ENCODE measurements around the gene SHISAL1.

Gene SHISAL1

DNA sequence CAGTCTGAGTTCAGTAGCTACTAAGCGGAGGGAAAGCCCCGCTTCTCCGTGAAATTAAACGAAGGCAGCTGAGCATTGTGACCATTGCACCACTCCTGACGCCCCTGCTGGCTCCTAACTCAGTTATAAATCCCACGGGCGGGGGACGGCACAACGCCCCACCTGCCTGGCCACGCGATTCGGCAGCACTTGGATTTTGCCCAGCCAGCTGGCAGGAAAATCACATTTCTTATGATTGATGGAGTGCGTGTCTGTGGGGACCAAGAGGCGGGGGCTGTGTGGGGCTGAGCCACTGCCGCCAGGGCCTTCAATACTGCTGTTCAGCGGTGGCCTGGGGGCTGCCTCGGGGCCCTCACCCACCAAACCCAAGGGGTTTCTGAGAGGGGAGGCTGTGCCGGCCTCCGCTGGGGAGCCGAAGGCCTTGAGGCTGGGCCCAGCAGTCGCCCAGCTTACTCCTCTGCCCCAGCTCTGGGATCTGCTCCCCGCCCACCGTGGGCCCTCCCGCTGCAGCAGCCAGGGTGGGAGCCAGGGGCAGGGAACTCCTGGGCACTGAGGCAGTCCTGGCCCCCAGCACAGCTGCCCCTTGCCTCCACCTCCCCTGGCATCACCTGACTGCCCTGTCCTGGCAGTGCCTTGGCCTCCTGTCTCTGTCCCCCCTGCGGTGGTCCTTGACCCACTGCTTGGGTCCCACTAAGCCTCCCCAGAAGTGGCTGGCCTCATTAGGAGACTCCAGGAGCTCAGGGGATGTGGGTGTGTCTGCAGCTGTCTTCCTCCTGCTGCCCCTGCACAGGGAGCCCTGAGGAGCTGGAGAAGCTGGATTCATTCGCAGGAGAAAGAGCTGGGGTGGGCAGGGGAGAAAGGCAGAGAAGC is 30.7 kb downstream of the SHISAL1 start:
- Histone ChIP-seq H3K4me3 (ENCODE audit: insufficient read depth, low read depth, low read length, poor library complexity, severe bottlenecking) (no peak overlapping the region), H3K27me3 (replicated peaks; ENCODE audit: control insufficient read depth, insufficient read depth, low read length, poor library complexity, severe bottlenecking) (no peaks in the 10 kb centered on the region), H3K27ac (ENCODE audit: insufficient read depth, low read length, poor library complexity, severe bottlenecking) (no peak overlapping the region), H3K9me3 (ENCODE audit: control insufficient read depth, low read length) (no peaks in the 10 kb centered on the region), H3K36me3 (ENCODE audit: control insufficient read depth, insufficient read depth, low read length) (no peaks in the 10 kb centered on the region), H3K4me1 (ENCODE audit: control insufficient read depth, insufficient read depth, low read length, poor library complexity, severe bottlenecking) (no peaks in the 10 kb centered on the region)
- no peak for DNase-seq

GRCh38 chr22:44280665-44281188 is 32.0 kb downstream of the SHISAL1 start:
- Histone ChIP-seq H3K4me1 (ENCODE audit: control insufficient read depth, insufficient read depth, low read length, poor library complexity, severe bottlenecking) (no peaks in the 10 kb centered on the region), H3K4me3 (ENCODE audit: insufficient read depth, low read depth, low read length, poor library complexity, severe bottlenecking) (no peak overlapping the region), H3K9me3 (ENCODE audit: control insufficient read depth, low read length) (no peaks in the 10 kb centered on the region), H3K27ac (ENCODE audit: insufficient read depth, low read length, poor library complexity, severe bottlenecking) (no peak overlapping the region), H3K27me3 (replicated peaks; ENCODE audit: control insufficient read depth, insufficient read depth, low read length, poor library complexity, severe bottlenecking) (no peaks in the 10 kb centered on the region), H3K36me3 (ENCODE audit: control insufficient read depth, insufficient read depth, low read length) (no peaks in the 10 kb centered on the region)
- no peak for DNase-seq

- Histone ChIP-seq H3K4me1 (ENCODE audit: control insufficient read depth, insufficient read depth, low read length, poor library complexity, severe bottlenecking) (no peaks in the 10 kb centered on the region), H3K9me3 (ENCODE audit: control insufficient read depth, low read length) (no peaks in the 10 kb centered on the region), H3K4me3 (ENCODE audit: insufficient read depth, low read depth, low read length, poor library complexity, severe bottlenecking) (no peak overlapping the region), H3K36me3 (ENCODE audit: control insufficient read depth, insufficient read depth, low read length) (no peaks in the 10 kb centered on the region), H3K27ac (ENCODE audit: insufficient read depth, low read length, poor library complexity, severe bottlenecking) (no peak overlapping the region), H3K27me3 (replicated peaks; ENCODE audit: control insufficient read depth, insufficient read depth, low read length, poor library complexity, severe bottlenecking) (no peaks in the 10 kb centered on the region)
- no peak for DNase-seq
These were observed 33.7 kb downstream of the SHISAL1 start for GRCh38 chr22:44279069-44279360.

- Histone ChIP-seq H3K36me3 (ENCODE audit: control insufficient read depth, insufficient read depth, low read length) (no peaks in the 10 kb centered on the region), H3K4me1 (ENCODE audit: control insufficient read depth, insufficient read depth, low read length, poor library complexity, severe bottlenecking) (no peaks in the 10 kb centered on the region), H3K4me3 (ENCODE audit: insufficient read depth, low read depth, low read length, poor library complexity, severe bottlenecking) (no peak overlapping the region), H3K9me3 (ENCODE audit: control insufficient read depth, low read length) (no peaks in the 10 kb centered on the region), H3K27ac (ENCODE audit: insufficient read depth, low read length, poor library complexity, severe bottlenecking) (no peak overlapping the region), H3K27me3 (replicated peaks; ENCODE audit: control insufficient read depth, insufficient read depth, low read length, poor library complexity, severe bottlenecking) (no peaks in the 10 kb centered on the region)
- DNase-seq = no peak
These were observed 34.3 kb downstream of the SHISAL1 start for GRCh38 chr22:44278243-44279068.

DNA sequence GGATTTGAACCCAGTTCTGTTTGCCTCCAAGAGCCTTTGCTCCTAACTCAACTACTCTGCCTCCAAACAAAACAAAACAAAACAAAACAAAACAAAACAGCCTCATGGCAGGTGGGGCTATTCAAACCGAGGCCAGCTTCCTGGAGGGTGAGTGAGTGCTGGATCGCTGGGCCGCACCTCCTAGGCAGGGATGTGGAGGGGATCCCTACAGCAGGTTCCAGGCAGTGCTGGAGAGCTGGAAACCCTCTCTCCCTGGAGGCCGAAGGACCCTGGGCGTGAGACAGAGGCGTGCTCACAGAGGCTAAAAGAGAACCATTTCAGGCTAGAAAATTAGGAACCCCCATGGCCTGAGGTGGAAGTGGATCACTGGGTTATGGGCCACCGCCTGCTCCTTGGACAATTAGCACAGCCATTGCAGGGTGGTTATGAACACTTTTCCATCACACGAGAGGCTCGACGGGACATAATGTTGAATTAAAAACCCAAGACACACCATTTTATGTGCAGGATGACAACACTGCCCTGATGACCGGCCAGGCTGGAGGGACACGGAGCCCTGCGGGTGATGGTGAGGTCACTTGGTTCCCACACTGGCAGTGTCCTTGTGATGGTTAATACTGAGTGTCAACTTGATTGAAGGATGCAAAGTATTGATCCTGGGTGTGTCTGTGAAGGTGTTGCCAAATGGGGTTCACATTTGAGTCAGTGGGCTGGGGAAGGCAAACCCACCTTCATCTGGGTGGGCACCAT is 35.2 kb downstream of the SHISAL1 start:
- no peaks in the 10 kb centered on the region for H3K4me1 ChIP-seq (ENCODE audit: control insufficient read depth, insufficient read depth, low read length, poor library complexity, severe bottlenecking)
- H3K36me3 ChIP-seq (ENCODE audit: control insufficient read depth, insufficient read depth, low read length) = no peaks in the 10 kb centered on the region
- no peaks in the 10 kb centered on the region for H3K9me3 ChIP-seq (ENCODE audit: control insufficient read depth, low read length)
- no peak overlapping the region for H3K27ac ChIP-seq (ENCODE audit: insufficient read depth, low read length, poor library complexity, severe bottlenecking)
- H3K27me3 ChIP-seq (replicated peaks; ENCODE audit: control insufficient read depth, insufficient read depth, low read length, poor library complexity, severe bottlenecking) = no peaks in the 10 kb centered on the region
- no peak overlapping the region for H3K4me3 ChIP-seq (ENCODE audit: insufficient read depth, low read depth, low read length, poor library complexity, severe bottlenecking)
- DNase-seq = no peak

DNA sequence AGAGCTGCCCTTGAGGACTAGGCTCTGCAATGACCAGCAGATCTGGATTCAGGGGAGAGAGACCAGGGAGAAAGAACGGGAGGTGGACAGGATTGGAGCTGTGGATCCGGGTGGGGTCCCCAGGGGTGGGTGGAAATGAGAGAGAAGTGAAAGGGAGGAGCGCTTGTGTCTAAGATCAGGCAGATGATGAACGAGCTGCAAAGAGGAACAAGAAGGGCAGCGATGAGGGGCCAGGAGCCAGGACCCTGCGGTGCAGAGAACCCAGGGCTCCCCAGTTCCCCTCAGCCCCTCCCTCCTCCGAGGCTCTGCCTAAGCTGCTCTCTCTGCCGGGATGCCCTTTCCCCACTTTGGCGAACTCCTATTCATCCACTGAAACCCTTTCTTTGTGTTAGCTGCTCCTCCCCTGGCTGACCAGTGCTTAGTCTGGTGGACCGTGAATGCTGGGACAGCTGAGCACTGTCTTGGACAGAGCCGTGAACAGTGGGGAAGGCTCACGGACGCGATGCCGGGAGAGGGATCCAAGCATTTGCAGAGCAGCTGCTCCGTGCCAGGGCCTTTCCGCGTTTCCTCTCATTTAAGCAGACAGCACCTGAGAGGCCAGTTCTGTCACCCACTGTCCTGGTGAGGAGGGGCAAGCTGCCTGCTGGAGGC is 35.9 kb downstream of the SHISAL1 start:
- Histone ChIP-seq H3K36me3 (ENCODE audit: control insufficient read depth, insufficient read depth, low read length) (no peaks in the 10 kb centered on the region), H3K27me3 (replicated peaks; ENCODE audit: control insufficient read depth, insufficient read depth, low read length, poor library complexity, severe bottlenecking) (no peaks in the 10 kb centered on the region), H3K9me3 (ENCODE audit: control insufficient read depth, low read length) (no peaks in the 10 kb centered on the region), H3K4me1 (ENCODE audit: control insufficient read depth, insufficient read depth, low read length, poor library complexity, severe bottlenecking) (no peaks in the 10 kb centered on the region), H3K27ac (ENCODE audit: insufficient read depth, low read length, poor library complexity, severe bottlenecking) (no peak overlapping the region), H3K4me3 (ENCODE audit: insufficient read depth, low read depth, low read length, poor library complexity, severe bottlenecking) (no peak overlapping the region)
- DNase-seq = no peak

GRCh38 chr22:44276041-44276440 is 36.7 kb downstream of the SHISAL1 start:
- no peak overlapping the region for H3K27ac ChIP-seq (ENCODE audit: insufficient read depth, low read length, poor library complexity, severe bottlenecking)
- no peaks in the 10 kb centered on the region for H3K36me3 ChIP-seq (ENCODE audit: control insufficient read depth, insufficient read depth, low read length)

DNA sequence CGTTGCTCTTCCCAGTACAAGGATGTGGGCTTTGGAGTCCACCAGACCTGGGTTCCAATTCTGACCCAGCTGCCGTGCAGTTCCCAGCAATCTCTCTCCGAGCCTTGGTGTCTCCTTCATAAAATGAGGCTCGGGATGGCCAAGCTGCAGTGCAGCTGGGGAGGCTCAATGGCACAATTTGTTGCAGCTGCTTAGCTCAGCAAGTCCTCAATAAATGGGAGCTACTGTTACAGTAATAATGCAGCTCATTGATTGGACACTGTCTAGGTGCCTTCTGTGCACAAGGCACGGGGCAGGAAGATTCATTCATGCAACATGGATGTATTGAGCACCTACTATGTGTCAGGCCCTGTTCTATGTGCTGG is 37.1 kb downstream of the SHISAL1 start:
- H3K9me3 ChIP-seq (ENCODE audit: control insufficient read depth, low read length) = no peaks in the 10 kb centered on the region
- H3K4me1 ChIP-seq (ENCODE audit: control insufficient read depth, insufficient read depth, low read length, poor library complexity, severe bottlenecking) = no peaks in the 10 kb centered on the region
- H3K36me3 ChIP-seq (ENCODE audit: control insufficient read depth, insufficient read depth, low read length) = no peaks in the 10 kb centered on the region
- no peak overlapping the region for H3K4me3 ChIP-seq (ENCODE audit: insufficient read depth, low read depth, low read length, poor library complexity, severe bottlenecking)
- H3K27ac ChIP-seq (ENCODE audit: insufficient read depth, low read length, poor library complexity, severe bottlenecking) = no peak overlapping the region
- no peak for DNase-seq
- no peaks in the 10 kb centered on the region for H3K27me3 ChIP-seq (replicated peaks; ENCODE audit: control insufficient read depth, insufficient read depth, low read length, poor library complexity, severe bottlenecking)

More at GRCh38 chr22:44276041-44276440, 36.7 kb downstream of the SHISAL1 start:
- Histone ChIP-seq H3K4me1 (ENCODE audit: control insufficient read depth, insufficient read depth, low read length, poor library complexity, severe bottlenecking) (no peaks in the 10 kb centered on the region), H3K9me3 (ENCODE audit: control insufficient read depth, low read length) (no peaks in the 10 kb centered on the region), H3K27me3 (replicated peaks; ENCODE audit: control insufficient read depth, insufficient read depth, low read length, poor library complexity, severe bottlenecking) (no peaks in the 10 kb centered on the region), H3K4me3 (ENCODE audit: insufficient read depth, low read depth, low read length, poor library complexity, severe bottlenecking) (no peak overlapping the region)
- DNase-seq = no peak

DNA sequence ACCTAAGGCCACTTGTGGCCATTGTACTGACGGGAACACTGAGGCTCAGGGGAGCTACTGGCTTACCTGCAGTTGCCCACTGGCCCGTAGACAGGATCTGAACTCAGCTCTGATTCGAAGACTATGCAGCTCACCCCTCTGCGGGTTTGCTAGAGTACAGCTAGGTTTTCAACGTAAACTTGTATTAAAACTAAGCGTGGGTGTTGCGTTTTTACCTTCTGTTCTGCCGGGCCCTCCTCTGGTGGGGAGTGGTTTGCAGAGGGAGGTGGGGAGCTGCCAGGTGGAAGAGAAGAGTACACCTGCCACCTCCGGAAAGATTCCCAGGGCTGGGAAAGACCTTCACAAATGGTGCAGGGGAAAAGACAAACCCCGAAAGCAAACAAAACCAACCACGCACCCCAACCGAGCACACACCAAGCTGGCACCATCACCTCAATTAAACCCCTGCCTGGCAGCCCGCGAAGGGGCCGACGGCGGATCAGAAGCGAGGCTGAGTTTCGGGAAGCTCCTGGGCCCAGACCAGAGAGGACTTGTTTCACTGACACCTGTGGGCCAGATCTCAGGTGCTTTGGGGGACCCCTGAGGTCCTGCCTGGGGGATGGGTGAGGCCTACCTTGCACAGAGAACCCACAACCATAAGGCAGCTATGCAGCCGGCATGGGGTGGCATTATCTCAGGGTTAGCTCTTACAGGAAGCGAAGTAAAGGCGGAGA is 37.7 kb downstream of the SHISAL1 start:
- Histone ChIP-seq H3K4me3 (ENCODE audit: insufficient read depth, low read depth, low read length, poor library complexity, severe bottlenecking) (no peak overlapping the region), H3K9me3 (ENCODE audit: control insufficient read depth, low read length) (no peaks in the 10 kb centered on the region), H3K27ac (ENCODE audit: insufficient read depth, low read length, poor library complexity, severe bottlenecking) (no peak overlapping the region), H3K36me3 (ENCODE audit: control insufficient read depth, insufficient read depth, low read length) (no peaks in the 10 kb centered on the region), H3K27me3 (replicated peaks; ENCODE audit: control insufficient read depth, insufficient read depth, low read length, poor library complexity, severe bottlenecking) (no peaks in the 10 kb centered on the region), H3K4me1 (ENCODE audit: control insufficient read depth, insufficient read depth, low read length, poor library complexity, severe bottlenecking) (no peaks in the 10 kb centered on the region)
- DNase-seq = no peak

All from effector memory CD4-positive, alpha-beta T cell (primary cell).